Endothelial cell of umbilical vein (primary cell): ENCODE results near the gene CYP1A2. TPM values are rescaled to one million over a fixed set of nuclear protein-coding genes. Genes with fewer than 3 reads are reported as not detected.
"Not testable (repeated sequence)": the region's sequence is repeated elsewhere in the genome, so short reads cannot be mapped to it uniquely, and the experiment has no call there.

ENCODE experiments used
- BruUV-seq: library from RNA; stranded (reverse); fragments of 400-500 nt; replicated peaks from 2 replicates; lab custom pipeline; 2021; lab: Mats Ljungman, UMichigan
- CTCF ChIA-PET: fragments of 300-600, 350-600 bp; sonication (Branson Sonifier 250); formaldehyde crosslinking; loops from one replicate; lab custom pipeline; 2021; ENCODE audit warnings: antibody characterized with exemption, inconsistent platforms; lab: Charles Lee
- POLR2A ChIA-PET: fragments of 300-600, 350-600 bp; sonication (Branson Sonifier 250); formaldehyde crosslinking; loops from one replicate; lab custom pipeline; 2021; ENCODE audit warnings: antibody characterized with exemption, inconsistent platforms; lab: Charles Lee
- DNase-seq: peaks from one replicate; pipeline ENCODE4 v3.0.0-alpha.2; 2011; ENCODE audit warnings: low read depth, low spot score
- FAIRE-seq: peaks from 2 replicates; lab custom pipeline; 2011; peaks lifted over from hg19 to GRCh38; lab: Jason Lieb, UNC
- H2AFZ ChIP-seq: 2 replicates; pipeline ENCODE4 v1.6.0; 2012; ENCODE audit warnings: low read depth, low read length, control low read depth, inconsistent platforms
- H3K27ac ChIP-seq: 2 replicates; pipeline ENCODE4 v1.5.1; 2011; ENCODE audit warnings: low read depth, mild to moderate bottlenecking, control low read depth, low read length, moderate library complexity; ENCODE audit not compliant: insufficient read depth
- H3K27me3 ChIP-seq, 2 experiments: 2 replicates each; pipeline versions ENCODE4 v1.6.0 to v1.6.1; 2011; ENCODE audit warnings: low read length in 2 of 2, mixed read lengths in 1 of 2; ENCODE audit not compliant: control insufficient read depth in 2 of 2, insufficient read depth in 2 of 2
- H3K36me3 ChIP-seq, 2 experiments: 2 replicates in 1 of 2; 3 replicates in 1 of 2; pipeline ENCODE4 v1.5.1; 2011; ENCODE audit warnings: low read length in 2 of 2, mild to moderate bottlenecking in 1 of 2, moderate library complexity in 1 of 2; ENCODE audit not compliant: control insufficient read depth in 2 of 2, insufficient read depth in 2 of 2; ENCODE audit errors: extremely low read depth in 1 of 2
- H3K4me1 ChIP-seq: 3 replicates; pipeline ENCODE4 v1.5.1; 2011; ENCODE audit warnings: mild to moderate bottlenecking, low read length; ENCODE audit not compliant: control insufficient read depth, insufficient read depth; ENCODE audit errors: extremely low read depth
- H3K4me2 ChIP-seq: 2 replicates; pipeline ENCODE4 v1.6.1; 2011; ENCODE audit warnings: low read length, control low read depth, mixed read lengths; ENCODE audit not compliant: insufficient read depth
- H3K4me3 ChIP-seq, 3 experiments: fragments of 200-600 bp in 1 of 3; sonication (generic), shearing (Covaris generic) in 1 of 3; replicated peaks in 1 of 3; 2 replicates each; pipeline ENCODE4 v1.5.1; 2011 to 2016; ENCODE audit warnings: control low read depth in 3 of 3, low read length in 3 of 3, mild to moderate bottlenecking in 2 of 3, inconsistent platforms in 1 of 3, low read depth in 1 of 3, moderate library complexity in 1 of 3; ENCODE audit not compliant: insufficient read depth in 1 of 3
- H3K79me2 ChIP-seq: 2 replicates; pipeline ENCODE4 v1.6.0; 2012; ENCODE audit warnings: low read length, inconsistent platforms; ENCODE audit not compliant: control insufficient read depth, insufficient read depth
- H3K9ac ChIP-seq: replicated peaks from 2 replicates; pipeline ENCODE3; 2011; ENCODE audit warnings: low read length, control low read depth; ENCODE audit not compliant: insufficient read depth; ENCODE audit errors: extremely low read depth
- H3K9me1 ChIP-seq: replicated peaks from 3 replicates; pipeline ENCODE4 v1.6.0; 2011; ENCODE audit warnings: mild to moderate bottlenecking, low read length; ENCODE audit not compliant: control insufficient read depth, insufficient read depth; ENCODE audit errors: extremely low read depth
- H3K9me3 ChIP-seq: replicated peaks from 2 replicates; pipeline ENCODE4 v1.5.1; 2012; ENCODE audit warnings: low read length, inconsistent platforms; ENCODE audit not compliant: control insufficient read depth, insufficient read depth
- H4K20me1 ChIP-seq: replicated peaks from 2 replicates; pipeline ENCODE3; 2011; ENCODE audit warnings: mild to moderate bottlenecking, low read length; ENCODE audit not compliant: control insufficient read depth, insufficient read depth; ENCODE audit errors: extremely low read depth
- CTCF ChIP-seq, 2 donors: IDR thresholded peaks; 1 replicate in 1 of 2; 2 replicates in 1 of 2; pipeline ENCODE4 v1.5.1; 2011; ENCODE audit warnings: low read length in 2 of 2, mild to moderate bottlenecking in 2 of 2, moderate library complexity in 2 of 2, control low read depth in 1 of 2, inconsistent platforms in 1 of 2, low read depth in 1 of 2; ENCODE audit not compliant: insufficient read depth in 1 of 2; ENCODE audit errors: extremely low read depth in 1 of 2
- EZH2 ChIP-seq: IDR thresholded peaks from 2 replicates; pipeline ENCODE4 v1.6.1; 2012; ENCODE audit warnings: borderline replicate concordance, low read depth, mild to moderate bottlenecking, moderate library complexity, low read length, inconsistent platforms; ENCODE audit not compliant: severe bottlenecking
- FOS ChIP-seq: IDR thresholded peaks from 2 replicates; pipeline ENCODE4 v1.6.1; 2011; ENCODE audit warnings: mild to moderate bottlenecking, low read length, moderate library complexity, borderline replicate concordance; ENCODE audit not compliant: insufficient read depth
- GATA2 ChIP-seq: IDR thresholded peaks from 2 replicates; pipeline ENCODE4 v1.7.0; 2011; ENCODE audit warnings: low read depth, mild to moderate bottlenecking, moderate library complexity, mixed read lengths, low read length; ENCODE audit not compliant: insufficient read length, insufficient read depth
- JUN ChIP-seq: IDR thresholded peaks from 2 replicates; pipeline ENCODE4 v1.6.1; 2011; ENCODE audit warnings: borderline replicate concordance, low read depth; ENCODE audit not compliant: insufficient read length, insufficient read depth
- MAX ChIP-seq: IDR thresholded peaks from 2 replicates; pipeline ENCODE4 v1.6.1; 2011; ENCODE audit not compliant: insufficient read depth, insufficient read length
- MYC ChIP-seq: IDR thresholded peaks from one replicate; pipeline ENCODE4 v1.6.1; 2011; ENCODE audit warnings: mild to moderate bottlenecking, low read depth, low read length
- POLR2A ChIP-seq: IDR thresholded peaks from 2 replicates; pipeline ENCODE4 v1.6.1; 2012; ENCODE audit warnings: low read depth, mild to moderate bottlenecking, control low read depth, low read length
- POLR2AphosphoS5 ChIP-seq: IDR thresholded peaks from 2 replicates; pipeline ENCODE4 v1.6.1; 2012; ENCODE audit warnings: low read depth, mild to moderate bottlenecking, control low read depth, low read length, moderate library complexity; ENCODE audit not compliant: insufficient read depth
- dilution Hi-C: fragments of 300-500 bp; cut with MboI; formaldehyde crosslinking; loops from one replicate; pipeline ENCODE4 v1.15.0; 2019; ENCODE audit warnings: low sequenced_read_pairs; ENCODE audit not compliant: extremely low pct_ligation_motif_present
- intact Hi-C: fragments of 100-400 bp; cut with micrococcal nuclease; formaldehyde crosslinking; loops from one replicate; pipeline ENCODE4 v1.10.0; 2022
- polyA plus RNA-seq, 4 experiments: library from polyadenylated mRNA; depleted of rRNA in 3 of 4; stranded (reverse) in 3 of 4; unstranded in 1 of 4; fragments of >200 nt; gene quantifications; 2 replicates each; pipeline versions ENCODE4 v1.2.1 to v1.2.3, GENCODE V29; 2011 to 2012; ENCODE audit warnings: missing spikeins in 1 of 4
- total RNA-seq: library from RNA; stranded (reverse); gene quantifications from 2 replicates; pipeline ENCODE4 v1.2.3, GENCODE V29; 2021

Gene CYP1A2
- total and polyA plus RNA-seq, 2 donors (not counting 3 experiments of a cell fraction or from before 2014, with no cell fraction given), result not detected

- dilution Hi-C loops (no loop called here), intact Hi-C loops (no loop called here)
- ChIA-PET CTCF (interaction anchor here (0.9 to 8.3 kb wide), 5 partner anchors 8 to 116 kb away, joined by 4 to 98 read pairs (median 12); no protein-coding TSS in a partner anchor), POLR2A (no interaction called here)
- H3K36me3 ChIP-seq, result peaks cover 0 to 7% of the 10 kb centered on the region in 2 experiments
- no peaks in the 10 kb centered on the region for H3K9me1 ChIP-seq
- H3K9ac ChIP-seq, result no peak overlapping the region
- no peak overlapping the region for H3K27ac ChIP-seq
- no peak overlapping the region for H3K4me3 ChIP-seq
- peaks cover 29% of the 10 kb centered on the region for H3K4me1 ChIP-seq
- no peak for TF ChIP-seq JUN
- no peak for TF ChIP-seq CTCF (IDR thresholded peaks at IDR 0.05; ENCODE audit: extremely low read depth in 1 of 2, insufficient read depth in 1 of 2, low read depth in 1 of 2, low read length in 2 of 2)
- no peak for TF ChIP-seq GATA2
- TF ChIP-seq POLR2AphosphoS5, result no peak
- TF ChIP-seq MAX, result no peak
- no peak for TF ChIP-seq FOS
- no peak for TF ChIP-seq POLR2A
- TF ChIP-seq MYC, result no peak
- TF ChIP-seq EZH2, result no peak
- H4K20me1 ChIP-seq, result peaks cover 2% of the 10 kb centered on the region
- no peak for FAIRE-seq
- no peaks in the 10 kb centered on the region for H3K9me3 ChIP-seq
- H2AFZ ChIP-seq, result no peak overlapping the region
- peaks cover 81% of the 10 kb centered on the region for H3K79me2 ChIP-seq
- no peak overlapping the region for H3K4me2 ChIP-seq
- H3K27me3 ChIP-seq, result no peaks in the 10 kb centered on the region
- BruUV-seq, result no TSS peak
- no peak for DNase-seq
These were observed 36.8 kb downstream of the CYP1A2 start for GRCh38 chr15:74785194-74786032.

- DNase-seq, H3K9me3 ChIP-seq, POLR2A ChIA-PET, intact Hi-C loops, H3K4me2 ChIP-seq, H3K27ac ChIP-seq, BruUV-seq, H3K36me3 ChIP-seq, H3K4me3 ChIP-seq, FAIRE-seq, H3K9ac ChIP-seq, H3K27me3 ChIP-seq, H3K9me1 ChIP-seq, H4K20me1 ChIP-seq, dilution Hi-C loops, H2AFZ ChIP-seq: not testable (repeated sequence)
- CTCF ChIA-PET, result interaction anchor here (0.9 to 3.6 kb wide), 3 partner anchors 8 to 116 kb away, joined by 4 to 22 read pairs (median 9); no protein-coding TSS in a partner anchor
- peaks cover 86% of the 10 kb centered on the region for H3K79me2 ChIP-seq
- peaks cover 24% of the 10 kb centered on the region for H3K4me1 ChIP-seq
These were observed 37.4 kb downstream of the CYP1A2 start for GRCh38 chr15:74786081-74786480.
